GM12891 (cell line): Measurements from ENCODE around the gene SLC22A9.

Experiments used
- POLR2A ChIP-seq: IDR thresholded peaks from 2 replicates; pipeline ENCODE4 v1.6.1; 2011; ENCODE audit warnings: low read depth, low read length, control low read depth
- POLR2AphosphoS5 ChIP-seq: IDR thresholded peaks from 2 replicates; pipeline ENCODE4 v1.6.1; 2011; ENCODE audit warnings: low read depth, low read length, control low read depth

DNA sequence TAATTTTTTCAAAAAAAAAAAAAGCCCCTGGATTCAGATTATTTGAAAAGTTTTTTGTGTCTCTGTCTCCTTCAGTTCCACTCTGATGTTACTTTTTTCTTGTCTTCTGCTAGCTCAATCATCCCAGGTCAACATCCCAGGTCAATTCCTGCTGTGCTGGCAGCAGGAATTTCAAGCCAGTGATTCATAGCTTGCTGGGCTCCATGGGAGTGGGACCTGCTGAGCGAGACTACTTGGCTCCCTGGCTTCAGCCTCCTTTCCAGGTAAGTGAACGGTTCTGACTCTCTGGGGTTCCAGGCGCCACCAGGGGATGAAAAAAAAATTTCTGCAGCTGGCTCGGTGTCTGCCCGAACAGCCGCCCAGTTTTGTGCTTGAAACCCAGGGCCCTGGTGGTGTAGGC, 90.0 kb downstream of the SLC22A9 start:
- TF ChIP-seq POLR2A (no peak), POLR2AphosphoS5 (no peak)
